GM12874 (cell line): ENCODE results near the gene MYMK.

Source experiments
- TF ChIP-seq, protein P1 (sequence below): IDR thresholded peaks from 2 replicates; pipeline ENCODE4 v1.5.1; 2011; ENCODE audit warnings: low read depth, mild to moderate bottlenecking, control low read depth, low read length, moderate library complexity; ENCODE audit not compliant: insufficient read depth

The MYMK gene

DNA sequence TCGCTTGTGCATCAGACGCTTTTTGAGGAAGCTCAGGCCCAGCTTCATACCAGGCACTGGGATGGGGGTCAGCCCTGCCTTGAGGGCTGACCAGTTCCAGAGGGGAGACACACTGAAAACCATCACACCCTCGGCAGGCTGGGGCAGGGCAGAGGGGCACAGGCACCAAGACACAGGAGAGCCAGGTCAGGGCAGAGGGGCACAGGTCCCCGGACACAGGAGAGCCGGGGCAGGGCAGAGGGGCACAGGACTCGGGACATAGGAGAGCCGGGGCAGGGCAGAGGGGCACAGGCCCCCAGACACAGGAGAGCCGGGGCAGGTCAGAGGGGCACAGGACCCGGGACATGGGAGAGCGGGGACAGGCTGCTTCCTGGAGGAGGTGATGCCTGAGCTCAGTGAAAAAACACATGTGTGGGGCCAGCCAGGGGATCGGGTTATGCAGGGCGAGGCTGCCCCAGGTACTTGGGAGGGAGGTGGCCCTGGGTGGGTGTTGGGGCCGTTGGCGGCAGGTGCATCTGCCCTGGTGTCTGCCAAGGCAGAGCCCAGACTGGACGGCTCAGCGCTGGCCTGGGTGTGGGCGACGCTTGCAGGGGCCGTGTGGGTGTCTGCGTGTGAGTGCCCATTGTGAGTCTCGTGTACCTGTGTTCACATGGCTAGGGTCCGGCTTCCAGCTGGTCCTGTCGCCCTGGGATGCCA lies 30.8 kb downstream of the MYMK start:
- TF ChIP-seq, protein P1, sequence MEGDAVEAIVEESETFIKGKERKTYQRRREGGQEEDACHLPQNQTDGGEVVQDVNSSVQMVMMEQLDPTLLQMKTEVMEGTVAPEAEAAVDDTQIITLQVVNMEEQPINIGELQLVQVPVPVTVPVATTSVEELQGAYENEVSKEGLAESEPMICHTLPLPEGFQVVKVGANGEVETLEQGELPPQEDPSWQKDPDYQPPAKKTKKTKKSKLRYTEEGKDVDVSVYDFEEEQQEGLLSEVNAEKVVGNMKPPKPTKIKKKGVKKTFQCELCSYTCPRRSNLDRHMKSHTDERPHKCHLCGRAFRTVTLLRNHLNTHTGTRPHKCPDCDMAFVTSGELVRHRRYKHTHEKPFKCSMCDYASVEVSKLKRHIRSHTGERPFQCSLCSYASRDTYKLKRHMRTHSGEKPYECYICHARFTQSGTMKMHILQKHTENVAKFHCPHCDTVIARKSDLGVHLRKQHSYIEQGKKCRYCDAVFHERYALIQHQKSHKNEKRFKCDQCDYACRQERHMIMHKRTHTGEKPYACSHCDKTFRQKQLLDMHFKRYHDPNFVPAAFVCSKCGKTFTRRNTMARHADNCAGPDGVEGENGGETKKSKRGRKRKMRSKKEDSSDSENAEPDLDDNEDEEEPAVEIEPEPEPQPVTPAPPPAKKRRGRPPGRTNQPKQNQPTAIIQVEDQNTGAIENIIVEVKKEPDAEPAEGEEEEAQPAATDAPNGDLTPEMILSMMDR: no peak

DNA sequence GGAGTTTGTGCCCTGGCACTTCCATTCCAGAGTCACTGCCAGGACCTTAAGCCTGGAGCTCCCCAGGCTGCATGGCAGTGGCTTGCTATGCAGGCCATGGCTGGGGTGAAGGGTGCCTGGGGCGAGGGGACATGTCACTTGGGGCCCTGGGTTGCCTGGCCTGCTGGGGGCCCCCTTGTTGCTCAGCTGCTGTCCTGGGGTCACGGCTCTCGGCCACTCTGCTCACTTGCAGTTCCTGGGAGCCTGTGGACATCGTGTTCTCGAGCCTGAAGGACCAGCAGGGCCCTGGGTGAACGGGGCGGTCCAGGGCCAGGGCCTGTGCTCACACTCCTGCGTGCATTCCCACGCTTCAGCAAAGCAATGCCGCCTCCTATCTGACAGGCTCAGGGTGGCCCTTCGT lies 31.3 kb downstream of the MYMK start:
- TF ChIP-seq, protein P1: no peak

DNA sequence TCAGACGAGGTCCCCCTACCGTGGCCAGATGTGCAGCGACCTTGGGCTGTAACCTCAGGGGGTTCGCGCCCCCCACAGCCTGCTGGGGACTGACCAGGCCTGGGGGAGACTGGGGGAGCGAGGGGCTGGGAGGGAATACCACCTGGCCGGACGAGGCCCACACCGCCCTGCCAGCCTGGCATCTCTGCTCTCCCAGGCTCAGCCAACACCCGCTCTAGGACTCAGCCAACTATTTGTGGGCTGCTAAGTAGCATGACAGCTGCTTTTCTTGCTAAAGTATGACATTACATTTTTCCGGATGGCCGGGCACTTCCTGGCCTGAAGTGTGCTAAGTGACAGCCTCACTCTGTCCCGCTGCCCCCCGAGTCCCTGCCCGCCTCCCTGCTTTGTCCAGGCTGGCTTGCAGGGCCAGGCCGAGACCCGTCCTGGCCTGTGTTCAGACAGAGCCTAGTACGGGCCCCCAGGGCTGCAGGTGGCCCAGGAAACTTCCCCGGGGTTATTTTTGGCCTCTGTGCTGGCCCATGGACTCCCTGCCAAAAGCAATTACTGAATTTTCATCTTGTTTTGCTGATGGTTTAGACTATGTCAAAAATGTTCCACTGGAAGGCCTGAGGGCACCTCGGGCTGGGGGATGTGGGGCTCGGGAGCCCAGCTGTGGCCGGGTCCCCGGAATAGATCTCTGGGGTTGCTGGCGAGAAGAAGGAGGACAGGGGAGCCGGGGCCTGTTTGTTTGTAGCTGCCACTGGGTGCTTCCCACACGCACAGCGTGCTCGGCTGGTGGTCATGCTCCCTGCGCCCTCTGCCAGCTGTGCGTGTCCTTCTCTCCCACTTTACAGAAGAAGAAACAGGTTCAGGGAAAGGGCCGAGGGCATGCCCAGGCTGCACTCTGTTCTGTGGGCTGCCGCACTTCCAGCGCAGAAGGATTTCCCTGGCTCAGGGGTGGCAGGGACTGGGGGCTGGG lies 32.4 kb downstream of the MYMK start:
- TF ChIP-seq, protein P1: no peak

DNA sequence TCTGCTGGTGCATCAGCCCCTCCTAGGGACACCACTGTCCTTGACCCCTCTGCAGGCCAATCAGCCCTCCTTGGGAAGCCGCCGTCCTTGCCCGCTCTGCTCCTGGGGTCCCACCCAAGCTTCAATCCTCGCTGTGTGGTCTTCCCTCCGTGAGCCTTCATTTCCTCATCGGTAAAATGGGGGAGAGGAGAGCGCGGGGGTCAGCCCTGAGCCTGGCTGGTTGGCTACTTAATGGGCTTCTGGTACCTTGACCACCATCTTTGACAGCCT lies 33.2 kb downstream of the MYMK start:
- TF ChIP-seq, protein P1: no peak

DNA sequence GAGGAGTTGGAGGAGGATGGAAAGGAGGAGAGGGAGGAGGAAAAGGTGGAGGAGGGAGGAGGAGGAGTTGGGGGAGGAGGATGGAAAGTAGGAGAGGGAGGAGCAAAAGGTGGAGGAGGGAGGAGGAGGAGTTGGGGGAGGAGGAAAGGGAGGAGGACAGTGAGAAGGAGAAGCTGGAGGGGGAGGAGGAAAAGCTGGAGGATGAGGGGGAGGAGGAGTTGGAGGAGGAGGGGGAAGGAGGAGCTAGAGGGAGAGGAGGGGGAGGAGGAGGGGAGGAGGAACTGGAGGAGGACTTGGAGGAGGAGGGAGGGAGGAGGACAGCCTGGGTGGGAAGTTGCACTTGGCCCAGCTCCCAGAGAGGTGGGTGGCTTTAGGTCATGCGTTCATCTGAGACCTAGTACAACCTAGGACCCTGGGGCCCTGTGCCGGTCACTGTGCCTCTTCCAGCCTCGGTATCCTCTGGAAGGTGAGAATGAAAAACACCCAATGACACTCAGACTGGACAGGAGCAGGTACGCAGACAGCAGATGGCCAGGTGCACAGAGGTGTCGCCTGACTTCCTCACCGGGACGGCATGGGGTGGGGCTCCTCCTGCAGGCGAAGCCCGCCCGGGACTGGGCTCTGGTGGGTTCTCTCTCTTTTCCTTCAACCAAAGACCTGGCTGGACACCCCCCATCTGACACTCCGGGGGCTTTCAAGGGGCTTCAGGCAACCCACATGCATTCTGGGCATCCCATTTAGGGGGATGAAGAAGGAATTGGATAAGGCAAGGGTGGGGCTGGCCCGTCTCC lies 33.7 kb downstream of the MYMK start:
- TF ChIP-seq, protein P1: no peak

DNA sequence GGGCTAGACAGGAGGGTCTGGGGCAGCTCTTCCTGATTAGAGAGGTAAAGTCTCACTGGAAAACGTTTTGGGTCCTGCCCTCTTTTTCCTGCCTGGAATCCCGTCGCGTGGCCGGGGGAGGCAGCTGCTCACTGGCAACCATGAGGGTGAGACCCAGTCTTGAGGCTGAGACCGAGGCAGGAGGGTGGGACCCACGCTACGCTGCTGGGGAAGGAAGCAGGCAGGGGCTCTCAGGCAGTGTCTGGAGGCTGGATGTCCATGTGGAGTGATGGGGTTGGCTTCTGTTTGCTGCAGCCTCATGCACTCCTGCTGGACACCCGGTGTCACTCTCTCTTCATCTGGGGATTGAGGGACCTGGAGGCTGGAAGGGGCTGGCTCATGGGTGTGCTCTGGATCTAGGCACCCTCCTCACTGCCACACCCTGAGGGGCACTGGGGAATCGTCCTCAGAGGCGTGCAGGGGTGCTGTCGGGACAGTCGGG lies 34.5 kb downstream of the MYMK start:
- TF ChIP-seq, protein P1: no peak
